Epithelial cell of proximal tubule (primary cell): ENCODE measurements around the gene NAA80. TPM values are rescaled to one million over a fixed set of nuclear protein-coding genes. Genes with fewer than 3 reads are reported as not detected.
A peak's percentile ranks its signal among the peaks of the same experiment; 100 is the strongest.

Experiments used
- DNase-seq: peaks from one replicate; pipeline ENCODE4 v3.0.0-alpha.2; 2011; ENCODE audit warnings: low read depth
- H3K4me3 ChIP-seq: 2 replicates; pipeline ENCODE4 v1.5.1; 2011; ENCODE audit warnings: low read depth, mild to moderate bottlenecking, low read length
- total RNA-seq: library from RNA; depleted of rRNA; stranded (reverse); fragments of >200 nt; gene quantifications from 2 replicates; pipeline ENCODE4 v1.2.3, GENCODE V29; 2015
- TF ChIP-seq, protein P1 (sequence below): conservative IDR thresholded peaks from 2 replicates; pipeline ENCODE4 v1.5.1; 2012; ENCODE audit warnings: low read depth, mild to moderate bottlenecking, low read length

The NAA80 gene
- total RNA-seq, 1 donor from 2014 or later = 19.4 TPM

DNA sequence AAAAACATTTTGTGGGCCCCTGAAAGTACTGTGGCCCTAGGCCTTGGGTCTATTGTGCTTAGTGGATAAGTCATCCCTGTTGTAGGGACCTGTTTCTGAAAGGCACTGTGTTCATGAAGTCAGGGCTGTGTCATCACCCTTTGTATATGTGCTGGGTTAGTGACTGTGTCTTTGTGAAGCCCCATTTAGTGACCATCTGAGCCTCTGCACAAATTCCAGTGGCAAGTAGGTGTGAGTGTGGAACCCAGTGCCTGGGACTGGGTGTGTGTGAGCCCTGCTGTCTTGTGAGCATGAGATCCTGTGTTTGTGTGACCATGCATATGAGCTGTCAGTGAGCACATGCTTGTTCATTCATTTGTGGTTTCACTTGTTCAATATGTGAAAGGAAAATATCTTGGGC lies 5.4 kb upstream of the NAA80 start:
- H3K4me3 ChIP-seq = no peak overlapping the region
- DNase-seq = no peak
- TF ChIP-seq, protein P1, sequence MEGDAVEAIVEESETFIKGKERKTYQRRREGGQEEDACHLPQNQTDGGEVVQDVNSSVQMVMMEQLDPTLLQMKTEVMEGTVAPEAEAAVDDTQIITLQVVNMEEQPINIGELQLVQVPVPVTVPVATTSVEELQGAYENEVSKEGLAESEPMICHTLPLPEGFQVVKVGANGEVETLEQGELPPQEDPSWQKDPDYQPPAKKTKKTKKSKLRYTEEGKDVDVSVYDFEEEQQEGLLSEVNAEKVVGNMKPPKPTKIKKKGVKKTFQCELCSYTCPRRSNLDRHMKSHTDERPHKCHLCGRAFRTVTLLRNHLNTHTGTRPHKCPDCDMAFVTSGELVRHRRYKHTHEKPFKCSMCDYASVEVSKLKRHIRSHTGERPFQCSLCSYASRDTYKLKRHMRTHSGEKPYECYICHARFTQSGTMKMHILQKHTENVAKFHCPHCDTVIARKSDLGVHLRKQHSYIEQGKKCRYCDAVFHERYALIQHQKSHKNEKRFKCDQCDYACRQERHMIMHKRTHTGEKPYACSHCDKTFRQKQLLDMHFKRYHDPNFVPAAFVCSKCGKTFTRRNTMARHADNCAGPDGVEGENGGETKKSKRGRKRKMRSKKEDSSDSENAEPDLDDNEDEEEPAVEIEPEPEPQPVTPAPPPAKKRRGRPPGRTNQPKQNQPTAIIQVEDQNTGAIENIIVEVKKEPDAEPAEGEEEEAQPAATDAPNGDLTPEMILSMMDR = no peak

DNA sequence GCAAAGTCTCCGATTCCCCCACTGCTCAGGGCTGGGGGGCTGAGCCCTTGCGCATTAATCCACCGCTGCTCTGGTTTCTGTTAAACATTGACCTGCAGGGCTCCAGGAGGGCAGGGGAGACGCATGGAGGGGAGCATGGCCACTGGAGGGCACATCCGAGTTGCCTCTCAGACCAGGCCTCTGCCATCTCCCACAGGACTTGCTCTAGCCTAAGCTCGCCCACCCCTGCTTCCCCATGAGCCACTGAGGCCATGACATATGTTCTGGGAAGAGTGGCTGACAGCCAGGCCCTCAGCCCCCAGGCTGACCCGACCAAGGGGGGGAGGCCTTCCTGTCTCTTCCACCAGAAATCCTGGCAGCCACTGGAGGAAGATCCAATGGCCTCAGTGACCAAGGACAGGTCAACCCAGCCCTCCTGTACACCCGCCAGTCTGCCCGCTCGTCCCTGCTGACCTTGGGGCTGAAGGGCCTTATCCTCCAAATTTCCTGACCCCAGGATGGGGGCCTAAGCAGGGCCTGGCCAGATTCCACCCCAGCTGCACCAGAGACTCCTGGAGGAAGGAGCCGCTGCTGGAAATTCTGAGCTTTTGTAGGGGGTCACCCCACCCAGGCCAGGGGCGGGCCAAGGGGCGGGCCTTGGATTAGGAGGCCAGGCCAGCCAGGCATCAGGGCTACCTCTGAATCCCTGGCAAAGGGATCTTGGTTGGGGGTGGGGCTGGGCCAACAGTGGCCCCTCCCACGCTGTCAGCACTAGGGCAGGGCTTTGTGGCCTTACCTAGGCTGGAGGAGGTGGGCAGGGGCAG lies 4.0 kb upstream of the NAA80 start, which contains the start of gene HYAL1:
TSS of gene HYAL1 (minus strand) at position 562 of the 803 bp plus-strand sequence. CDS start 618 bp downstream, outside the sequence.
- TF ChIP-seq, protein P1 = peak; percentile 56
- peak within 1 kb of the TSS; percentile 68 for H3K4me3 ChIP-seq
- no peak for DNase-seq

DNA sequence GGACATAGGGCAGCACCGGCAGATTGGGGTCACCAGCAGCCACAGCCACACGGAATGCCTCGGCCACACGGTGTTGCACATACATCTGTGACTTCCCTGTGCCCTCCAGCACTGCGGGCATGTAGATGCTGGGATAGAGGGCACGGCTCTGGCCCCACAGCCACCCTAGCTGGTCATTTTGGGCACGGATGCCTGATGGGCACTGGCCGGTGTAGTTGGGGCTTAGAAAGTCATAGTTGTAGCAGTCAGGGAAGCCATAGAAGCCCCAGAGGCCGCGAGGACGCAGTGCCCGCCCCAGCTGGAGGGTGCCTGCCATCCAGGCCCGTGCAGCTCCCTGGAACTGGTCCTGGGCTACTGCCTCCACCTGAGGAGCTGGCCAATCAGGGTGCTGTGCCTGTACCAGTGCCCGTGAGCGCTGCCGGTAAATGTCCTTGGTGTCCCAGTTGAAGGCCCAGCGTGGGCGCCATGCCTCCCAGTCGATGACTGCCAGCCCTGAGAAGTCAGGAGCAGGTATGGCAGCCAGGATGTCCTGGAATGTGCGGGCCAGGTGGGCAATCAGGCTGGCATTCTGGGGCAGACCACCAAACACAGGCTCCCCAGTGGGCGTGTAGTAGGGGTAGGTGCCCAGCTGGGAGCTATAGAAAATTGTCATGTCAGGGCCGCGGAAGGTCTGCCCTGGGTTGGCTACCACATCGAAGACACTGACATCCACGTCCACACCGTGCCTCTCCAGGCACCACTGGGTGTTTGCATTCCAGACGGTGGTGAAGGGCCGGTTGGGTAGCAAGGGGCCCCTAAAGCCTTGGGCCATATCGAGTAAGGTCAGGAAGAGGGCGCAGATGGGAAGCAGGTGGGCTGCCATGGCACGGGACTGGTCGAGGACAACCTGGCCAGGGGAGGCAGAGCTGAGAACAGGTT lies 3.1 kb upstream of the NAA80 start:
- H3K4me3 ChIP-seq = peak overlapping the region; percentile 68
- TF ChIP-seq, protein P1 = no peak
- DNase-seq = no peak

- no peak overlapping the region for H3K4me3 ChIP-seq
- TF ChIP-seq, protein P1 = no peak
- no peak for DNase-seq
Observed at GRCh38 chr3:50300681-50301254, 1.6 kb upstream of the NAA80 start.

- peak overlapping the region; percentile 53 for H3K4me3 ChIP-seq
- TF ChIP-seq, protein P1 = no peak
- no peak for DNase-seq
Observed at GRCh38 chr3:50299929-50300680, 900 bp upstream of the NAA80 start.

DNA sequence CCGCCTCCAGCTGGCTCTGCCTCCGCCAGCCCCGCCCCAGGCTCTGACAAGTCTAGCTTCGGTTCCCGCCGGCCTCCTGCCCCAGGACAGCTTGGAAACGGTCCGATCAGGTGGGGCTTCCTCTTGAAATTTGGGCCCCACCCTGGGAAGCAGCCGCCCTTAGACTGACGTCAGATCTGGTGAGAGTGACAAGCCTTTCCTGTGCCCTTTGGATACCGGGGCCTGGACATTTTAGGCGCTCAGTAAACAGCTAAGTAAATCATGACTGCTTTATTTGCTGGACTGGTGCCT lies 378 bp upstream of the NAA80 start:
- H3K4me3 ChIP-seq = peak overlapping the region; percentile 53
- TF ChIP-seq, protein P1 = no peak
- DNase-seq = no peak
